Measurements from ENCODE around the gene ERN1. TPM values are rescaled to one million over a fixed set of nuclear protein-coding genes. Genes with fewer than 3 reads are reported as not detected.

The ERN1 gene
- polyA plus RNA-seq, 3 donors = 11.0 to 27.5 (median 13.7) TPM

- peaks cover 26 to 29% of the 10 kb centered on the region in 2 donors for H3K4me1 ChIP-seq (ENCODE audit: control insufficient read depth in 1 of 2, insufficient read depth in 2 of 2, low read length in 2 of 2)
- Mint-ChIP-seq H3K27ac (peak overlapping the region in 1 of 7 donors; percentile 70), H3K9me3 (no peaks in the 10 kb centered on the region)
These were observed 17.4 kb upstream of the ERN1 start for GRCh38 chr17:64147110-64148016.

More at GRCh38 chr17:64147110-64148016, 17.4 kb upstream of the ERN1 start:
- peaks cover 19 to 25% of the 10 kb centered on the region in 2 donors for H3K36me3 Mint-ChIP-seq
- H4K20me1 ChIP-seq (ENCODE audit: insufficient read depth, low read length) = peaks cover 4% of the 10 kb centered on the region
- peak overlapping the region in 1 of 2 donors; percentile 85 for H3K27ac ChIP-seq (ENCODE audit: low read depth in 1 of 2, low read length in 2 of 2)
- peak overlapping the region; percentile 79 for H3K9ac ChIP-seq (ENCODE audit: insufficient read depth, low read length, poor library complexity, severe bottlenecking)
- peak overlapping the region; percentile 79 for H3K4me2 ChIP-seq (replicated peaks; ENCODE audit: extremely low read depth, low read length, poor library complexity, severe bottlenecking)
- no peak for TF ChIP-seq CTCF (IDR thresholded peaks at IDR 0.05)
- intact Hi-C loops (cut with micrococcal nuclease) = loop anchor here in 1 of 2 donors (5.0 kb wide), 3 partner anchors 35 to 135 kb away; partner anchors contain the start of gene TEX2
- peaks cover 24% of the 10 kb centered on the region for H3K4me1 Mint-ChIP-seq
- DNase-seq = peak in 2 of 3 donors; percentile 43 to 48
- H3K4me3 ChIP-seq (replicated peaks in 1 of 3; ENCODE audit: low read depth in 2 of 3, low read length in 3 of 3) = peak overlapping the region in 2 of 3 experiments; percentile 72 to 93
- no peak overlapping the region for H2AFZ ChIP-seq (ENCODE audit: insufficient read depth, low read depth, low read length, poor library complexity, severe bottlenecking)
- peaks cover 3 to 27% of the 10 kb centered on the region in 2 donors for H3K36me3 ChIP-seq (replicated peaks in 1 of 2; ENCODE audit: control insufficient read depth in 1 of 2, insufficient read depth in 2 of 2, low read length in 2 of 2)
- 40% methylated on average over 2 of the region's 15 CpGs for WGBS (ENCODE audit: insufficient coverage)
- H3K27me3 Mint-ChIP-seq (ENCODE audit: low read depth in 3 of 3) = no peaks in the 10 kb centered on the region
- no peak overlapping the region for H3K4me3 Mint-ChIP-seq
- H3K27me3 ChIP-seq (ENCODE audit: control insufficient read depth in 2 of 2, insufficient read depth in 2 of 2, low read length in 2 of 2) = no peaks in the 10 kb centered on the region
- H3K79me2 ChIP-seq (ENCODE audit: insufficient read depth, low read length) = peaks cover 24% of the 10 kb centered on the region
- H3K9me3 ChIP-seq (replicated peaks in 1 of 2; ENCODE audit: control insufficient read depth in 1 of 2, insufficient read depth in 1 of 2, low read length in 2 of 2) = no peaks in the 10 kb centered on the region
